Uterus (tissue), 4 donors: Measurements from ENCODE around the gene ADCY9. TPM values are rescaled to one million over a fixed set of nuclear protein-coding genes. Genes with fewer than 3 reads are reported as not detected.

Experiments used
- DNase-seq, 2 donors: peaks; one replicate each; pipeline ENCODE4 v3.0.0-alpha.2; 2019 to 2020
- H3K27ac ChIP-seq, 2 donors: fragments of 200-600 bp; sonication (generic); 1 replicate in 1 of 2; 2 replicates in 1 of 2; pipeline ENCODE4 v1.5.1; 2016 to 2018
- H3K27me3 ChIP-seq, 2 donors: fragments of 200-600 bp; sonication (generic); one replicate each; pipeline ENCODE4 v1.5.1; 2018 to 2019; ENCODE audit warnings: control low read depth in 1 of 2
- H3K36me3 ChIP-seq, 2 donors: fragments of 200-600 bp; sonication (generic); one replicate each; pipeline ENCODE4 v1.5.1; 2019; ENCODE audit warnings: control low read depth in 1 of 2
- H3K4me1 ChIP-seq, 2 donors: fragments of 200-600 bp; sonication (generic); one replicate each; pipeline ENCODE4 v1.5.1; 2018 to 2019; ENCODE audit warnings: control low read depth in 1 of 2
- H3K4me3 ChIP-seq, 2 donors: fragments of 200-600 bp; sonication (generic); 1 replicate in 1 of 2; 2 replicates in 1 of 2; pipeline ENCODE4 v1.5.1; 2018 to 2019; ENCODE audit warnings: mild to moderate bottlenecking in 1 of 2
- H3K9me3 ChIP-seq, 2 donors: fragments of 200-600 bp; sonication (generic); one replicate each; pipeline ENCODE4 v1.5.1; 2019; ENCODE audit warnings: control low read depth in 1 of 2
- POLR2A ChIP-seq, 2 donors: fragments of 450-650 bp; IDR thresholded peaks; one replicate each; pipeline ENCODE4 v1.6.1; 2016; ENCODE audit warnings: antibody characterized with exemption in 2 of 2, mild to moderate bottlenecking in 1 of 2, moderate library complexity in 1 of 2
- intact Hi-C: fragments of 100-400 bp; cut with DNase I; formaldehyde crosslinking; loops from one replicate; pipeline ENCODE4 v1.15.1; 2023; ENCODE audit warnings: low total_unique reads
- total RNA-seq, 4 donors: library from RNA; depleted of rRNA in 3 of 4; stranded (reverse); fragments of >200 nt in 3 of 4; gene quantifications; one replicate each; pipeline versions ENCODE4 v1.1.0 to v1.2.4, GENCODE V29; 2014 to 2023
- TF ChIP-seq, protein P1 (sequence below), 4 experiments: fragments of 200-600 bp in 2 of 4; fragments of 450-650 bp in 2 of 4; sonication (generic) in 2 of 4; IDR thresholded peaks; one replicate each; pipeline ENCODE4 v1.5.1; 2016 to 2019; ENCODE audit warnings: antibody characterized with exemption in 4 of 4, mild to moderate bottlenecking in 2 of 4, moderate library complexity in 1 of 4
- donor health status: DM: yes; HTN: yes; CAD: no.

Gene ADCY9
- total RNA-seq, 4 donors from 2014 or later = 2.8 to 34.7 (median 20.2) TPM

DNA sequence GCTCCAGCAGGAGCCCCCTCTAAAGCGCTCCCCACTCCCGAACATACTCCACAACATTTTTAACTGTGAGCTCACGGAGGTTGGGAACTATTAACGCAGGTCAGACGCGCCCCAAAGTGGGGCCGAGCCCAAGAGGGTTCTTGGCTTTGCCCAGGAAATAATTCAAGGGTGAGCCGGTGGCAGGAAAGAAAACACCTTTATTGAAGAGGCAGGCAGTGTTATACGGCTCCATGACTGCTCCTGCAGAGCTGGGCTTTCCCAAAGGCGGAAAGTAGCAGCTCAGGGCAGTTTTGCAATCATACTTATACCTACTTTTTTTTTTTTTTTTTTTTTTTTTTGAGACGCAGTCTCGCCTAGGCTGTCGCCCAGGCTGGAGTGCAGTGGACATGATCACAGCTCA lies 6.2 kb downstream of the ADCY9 start:
- H3K4me1 ChIP-seq = no peaks in the 10 kb centered on the region
- DNase-seq = no peak
- no peaks in the 10 kb centered on the region for H3K36me3 ChIP-seq
- no peak for TF ChIP-seq POLR2A (IDR thresholded peaks at IDR 0.05)
- TF ChIP-seq, protein P1, sequence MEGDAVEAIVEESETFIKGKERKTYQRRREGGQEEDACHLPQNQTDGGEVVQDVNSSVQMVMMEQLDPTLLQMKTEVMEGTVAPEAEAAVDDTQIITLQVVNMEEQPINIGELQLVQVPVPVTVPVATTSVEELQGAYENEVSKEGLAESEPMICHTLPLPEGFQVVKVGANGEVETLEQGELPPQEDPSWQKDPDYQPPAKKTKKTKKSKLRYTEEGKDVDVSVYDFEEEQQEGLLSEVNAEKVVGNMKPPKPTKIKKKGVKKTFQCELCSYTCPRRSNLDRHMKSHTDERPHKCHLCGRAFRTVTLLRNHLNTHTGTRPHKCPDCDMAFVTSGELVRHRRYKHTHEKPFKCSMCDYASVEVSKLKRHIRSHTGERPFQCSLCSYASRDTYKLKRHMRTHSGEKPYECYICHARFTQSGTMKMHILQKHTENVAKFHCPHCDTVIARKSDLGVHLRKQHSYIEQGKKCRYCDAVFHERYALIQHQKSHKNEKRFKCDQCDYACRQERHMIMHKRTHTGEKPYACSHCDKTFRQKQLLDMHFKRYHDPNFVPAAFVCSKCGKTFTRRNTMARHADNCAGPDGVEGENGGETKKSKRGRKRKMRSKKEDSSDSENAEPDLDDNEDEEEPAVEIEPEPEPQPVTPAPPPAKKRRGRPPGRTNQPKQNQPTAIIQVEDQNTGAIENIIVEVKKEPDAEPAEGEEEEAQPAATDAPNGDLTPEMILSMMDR (IDR thresholded peaks at IDR 0.05) = no peak
- no peaks in the 10 kb centered on the region for H3K9me3 ChIP-seq
- no peak overlapping the region for H3K4me3 ChIP-seq
- H3K27ac ChIP-seq = no peak overlapping the region
- no peaks in the 10 kb centered on the region for H3K27me3 ChIP-seq
- intact Hi-C loops = loop anchor here (10.0 kb wide), 1 partner anchor 125 kb away; no protein-coding TSS in a partner anchor

DNA sequence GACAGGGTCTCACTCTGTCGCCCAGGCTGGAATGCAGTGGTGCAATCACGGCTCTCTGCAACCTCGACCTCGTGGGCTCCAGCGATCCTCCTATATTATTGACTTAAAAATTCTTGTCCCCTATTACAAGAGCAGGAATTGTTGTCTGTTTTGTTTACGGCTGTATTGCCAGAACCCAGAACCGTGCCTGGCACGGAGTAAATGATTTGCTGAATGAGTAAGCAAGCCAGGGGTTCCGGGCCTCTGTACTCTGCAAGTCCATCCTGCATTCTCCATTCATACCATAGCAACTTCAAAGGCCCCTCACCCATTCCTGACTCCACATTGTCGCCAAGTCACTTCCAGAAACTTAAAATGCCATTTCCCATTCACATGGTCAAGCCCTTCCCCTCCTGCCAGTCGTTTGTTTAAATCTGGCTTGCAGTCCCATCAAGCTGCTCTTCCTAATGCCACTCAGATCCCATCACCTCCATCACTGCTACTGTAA lies 6.9 kb downstream of the ADCY9 start:
- Histone ChIP-seq H3K36me3 (no peaks in the 10 kb centered on the region), H3K4me3 (no peak overlapping the region), H3K27me3 (no peaks in the 10 kb centered on the region), H3K4me1 (no peaks in the 10 kb centered on the region), H3K27ac (no peak overlapping the region), H3K9me3 (no peaks in the 10 kb centered on the region)
- DNase-seq = no peak
- no peak for TF ChIP-seq POLR2A (IDR thresholded peaks at IDR 0.05)
- TF ChIP-seq, protein P1 (IDR thresholded peaks at IDR 0.05) = no peak
- intact Hi-C loops = no loop called here

DNA sequence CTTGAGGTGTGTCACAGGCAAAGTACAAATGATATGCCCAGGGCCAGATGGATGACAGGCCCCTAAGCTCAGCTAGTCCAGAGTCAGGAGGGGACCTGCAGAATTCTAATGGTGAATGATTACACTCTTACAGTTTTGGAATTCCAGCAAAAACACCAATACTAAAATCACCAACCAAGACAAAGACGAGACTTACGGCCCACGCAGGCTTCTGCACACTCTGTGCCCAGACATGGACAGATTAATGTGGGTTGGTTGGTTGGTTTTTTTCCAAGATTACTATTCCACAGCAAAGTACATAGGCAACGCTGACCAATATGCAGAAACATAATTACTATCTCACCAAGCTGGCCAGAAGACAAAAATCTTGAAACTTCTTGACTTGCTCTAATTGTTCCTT lies 9.7 kb downstream of the ADCY9 start:
- DNase-seq = no peak
- H3K9me3 ChIP-seq = no peaks in the 10 kb centered on the region
- H3K27ac ChIP-seq = no peak overlapping the region
- no peaks in the 10 kb centered on the region for H3K4me1 ChIP-seq
- no peaks in the 10 kb centered on the region for H3K36me3 ChIP-seq
- intact Hi-C loops = no loop called here
- TF ChIP-seq POLR2A (IDR thresholded peaks at IDR 0.05) = no peak
- TF ChIP-seq, protein P1 (IDR thresholded peaks at IDR 0.05) = no peak
- no peaks in the 10 kb centered on the region for H3K27me3 ChIP-seq
- H3K4me3 ChIP-seq = no peak overlapping the region

DNA sequence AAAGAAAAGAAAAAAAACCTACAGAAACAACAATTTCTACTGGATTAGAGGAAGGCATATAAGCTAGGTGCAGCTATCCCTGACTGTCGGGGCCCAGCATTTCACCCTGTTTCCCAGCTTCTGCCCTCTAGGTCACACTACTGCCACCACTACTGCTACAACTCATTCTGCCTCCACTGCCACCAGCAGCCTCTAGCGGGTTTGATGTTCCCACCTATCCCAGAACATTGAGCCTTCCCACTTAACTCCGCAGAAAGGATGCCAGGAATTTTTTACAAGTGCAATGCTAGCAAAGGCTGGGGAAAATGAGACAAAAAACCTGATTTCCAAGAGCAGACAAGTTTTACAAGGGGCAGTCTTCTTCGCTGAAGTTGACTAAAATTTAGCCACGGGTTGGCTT lies 10.4 kb downstream of the ADCY9 start:
- Histone ChIP-seq H3K4me3 (no peak overlapping the region), H3K36me3 (no peaks in the 10 kb centered on the region), H3K9me3 (no peaks in the 10 kb centered on the region), H3K4me1 (no peaks in the 10 kb centered on the region), H3K27me3 (no peaks in the 10 kb centered on the region), H3K27ac (no peak overlapping the region)
- TF ChIP-seq, protein P1 (IDR thresholded peaks at IDR 0.05) = no peak
- TF ChIP-seq POLR2A (IDR thresholded peaks at IDR 0.05) = no peak
- intact Hi-C loops = no loop called here
- DNase-seq = no peak

DNA sequence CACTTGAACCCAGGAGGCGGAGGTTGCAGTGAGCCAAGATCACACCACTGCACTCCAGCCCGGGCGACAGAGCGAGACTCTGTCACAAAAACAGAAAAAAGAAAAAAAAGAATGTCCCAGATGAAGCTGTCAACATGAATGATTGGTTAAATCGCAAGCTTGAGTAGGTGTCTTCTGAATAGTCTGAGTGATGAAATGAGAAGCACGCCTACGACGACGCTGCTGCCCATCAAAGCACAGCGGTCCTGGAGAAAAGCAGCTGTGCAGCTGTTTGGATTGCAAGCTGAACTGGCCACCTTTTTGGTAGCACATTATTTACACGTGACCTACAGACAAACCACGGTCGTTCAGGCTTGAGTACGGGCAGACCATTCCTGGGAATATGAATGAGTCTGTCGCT lies 12.5 kb downstream of the ADCY9 start:
- no peak overlapping the region for H3K4me3 ChIP-seq
- no peaks in the 10 kb centered on the region for H3K9me3 ChIP-seq
- H3K27me3 ChIP-seq = no peaks in the 10 kb centered on the region
- H3K4me1 ChIP-seq = no peaks in the 10 kb centered on the region
- TF ChIP-seq, protein P1 (IDR thresholded peaks at IDR 0.05) = no peak
- TF ChIP-seq POLR2A (IDR thresholded peaks at IDR 0.05) = no peak
- no peak overlapping the region for H3K27ac ChIP-seq
- no peak for DNase-seq
- no peaks in the 10 kb centered on the region for H3K36me3 ChIP-seq
- intact Hi-C loops = no loop called here
